Mesendoderm (in vitro differentiated cells): ENCODE data around the gene GHRH.

ENCODE experiments used
- DNase-seq: peaks from one replicate; pipeline ENCODE4 v3.0.0; 2013
- H2AK5ac ChIP-seq: 2 replicates; pipeline ENCODE4 v1.6.1; 2013; ENCODE audit warnings: low read length, inconsistent platforms
- H2BK120ac ChIP-seq: 2 replicates; pipeline ENCODE4 v1.6.1; 2013; ENCODE audit warnings: low read depth, mild to moderate bottlenecking, low read length, moderate library complexity, mixed read lengths
- H2BK15ac ChIP-seq: replicated peaks from 2 replicates; pipeline ENCODE4 v1.6.1; 2013; ENCODE audit warnings: low read depth, mild to moderate bottlenecking, moderate library complexity
- H2BK5ac ChIP-seq: 2 replicates; pipeline ENCODE4 v1.6.1; 2013; ENCODE audit warnings: low read length, inconsistent platforms
- H3K18ac ChIP-seq: 2 replicates; pipeline ENCODE4 v1.6.1; 2013; ENCODE audit warnings: mild to moderate bottlenecking, low read length, mixed read lengths
- H3K23ac ChIP-seq: one replicate; pipeline ENCODE4 v1.6.1; 2013; ENCODE audit warnings: low read length
- H3K27ac ChIP-seq: 2 replicates; pipeline ENCODE4 v1.5.1; 2013; ENCODE audit warnings: low read depth, mild to moderate bottlenecking, inconsistent platforms, low read length, moderate library complexity
- H3K27me3 ChIP-seq: 2 replicates; pipeline ENCODE4 v1.6.1; 2013; ENCODE audit warnings: low read length, control low read depth, mild to moderate bottlenecking, inconsistent platforms; ENCODE audit not compliant: insufficient read depth, poor library complexity
- H3K36me3 ChIP-seq: 2 replicates; pipeline ENCODE4 v1.6.1; 2013; ENCODE audit warnings: low read length, inconsistent platforms; ENCODE audit not compliant: control insufficient read depth, insufficient read depth
- H3K4ac ChIP-seq: one replicate; pipeline ENCODE4 v1.6.1; 2013; ENCODE audit warnings: low read depth, mild to moderate bottlenecking, low read length, moderate library complexity
- H3K4me1 ChIP-seq: 2 replicates; pipeline ENCODE4 v1.6.1; 2013; ENCODE audit warnings: low read depth, low read length, inconsistent platforms; ENCODE audit not compliant: control insufficient read depth
- H3K4me2 ChIP-seq: 2 replicates; pipeline ENCODE4 v1.6.1; 2013; ENCODE audit warnings: low read length
- H3K4me3 ChIP-seq: 2 replicates; pipeline ENCODE4 v1.5.1; 2013; ENCODE audit warnings: mild to moderate bottlenecking, low read length
- H3K56ac ChIP-seq: one replicate; pipeline ENCODE4 v1.6.1; 2013; ENCODE audit warnings: low read length
- H3K79me1 ChIP-seq: 2 replicates; pipeline ENCODE4 v1.6.1; 2013; ENCODE audit warnings: low read length, inconsistent platforms
- H3K79me2 ChIP-seq: 2 replicates; pipeline ENCODE4 v1.6.1; 2013; ENCODE audit warnings: mild to moderate bottlenecking, low read length; ENCODE audit not compliant: control insufficient read depth, insufficient read depth
- H3K9ac ChIP-seq: 2 replicates; pipeline ENCODE4 v1.6.1; 2013; ENCODE audit warnings: low read length, inconsistent platforms
- H4K5ac ChIP-seq: one replicate; pipeline ENCODE4 v1.6.1; 2013; ENCODE audit warnings: low read length
- H4K8ac ChIP-seq: one replicate; pipeline ENCODE4 v1.6.1; 2013; ENCODE audit warnings: low read depth, mild to moderate bottlenecking, control low read depth, low read length, moderate library complexity
- WGBS: extraction: QIAGEN DNeasy Blood & Tissue Kit; methylation state at CpG from one replicate; pipeline ENCODE4 v1.1.7; 2013; ENCODE audit warnings: low lambda C conversion rate, missing lambda C conversion rate; ENCODE audit not compliant: insufficient coverage; ENCODE audit errors: extremely low coverage; 5-methylcytosine and 5-hydroxymethylcytosine counted together

GHRH gene

DNA sequence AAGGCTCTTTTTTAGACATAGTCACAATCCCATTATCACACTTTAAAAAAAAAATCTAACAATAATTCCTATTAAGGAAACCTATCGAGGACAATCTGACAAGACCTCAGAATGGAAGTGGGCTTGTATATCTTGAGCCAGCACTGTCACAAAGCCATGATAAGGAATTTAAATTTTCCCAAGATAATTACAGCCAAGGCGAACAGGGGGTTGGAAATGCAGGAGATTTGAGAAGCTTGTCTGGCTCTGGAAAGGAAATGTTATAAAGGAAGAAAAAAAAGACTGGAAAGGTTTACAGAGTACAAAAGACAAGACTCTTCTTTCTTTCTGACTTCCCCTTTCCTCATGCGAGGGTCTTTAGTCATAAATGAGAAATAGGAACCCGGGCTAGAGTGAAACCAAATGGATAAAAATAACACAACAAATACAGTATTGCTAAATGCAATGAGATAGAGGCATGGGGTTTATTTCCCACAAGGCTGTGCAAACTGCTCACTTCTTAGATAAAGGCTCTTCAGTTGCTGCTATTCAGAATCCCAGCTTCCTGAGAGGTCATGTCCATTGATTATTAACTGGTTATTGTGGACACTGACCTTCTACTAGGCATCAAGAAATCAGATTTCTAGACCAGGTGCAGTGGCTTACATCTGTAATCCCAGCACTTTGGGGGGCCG lies 13.4 kb upstream of the GHRH start:
- no peak overlapping the region for H4K8ac ChIP-seq
- H3K18ac ChIP-seq = no peak overlapping the region
- H2BK15ac ChIP-seq = no peak overlapping the region
- no peaks in the 10 kb centered on the region for H3K27me3 ChIP-seq
- no peaks in the 10 kb centered on the region for H3K4me1 ChIP-seq
- no peak overlapping the region for H3K4me3 ChIP-seq
- H3K79me2 ChIP-seq = no peaks in the 10 kb centered on the region
- H3K56ac ChIP-seq = no peak overlapping the region
- H2BK120ac ChIP-seq = no peak overlapping the region
- no peak overlapping the region for H2AK5ac ChIP-seq
- no peak overlapping the region for H3K9ac ChIP-seq
- H3K23ac ChIP-seq = no peak overlapping the region
- no peak overlapping the region for H3K4ac ChIP-seq
- no peak overlapping the region for H4K5ac ChIP-seq
- no peak for DNase-seq
- no peaks in the 10 kb centered on the region for H3K36me3 ChIP-seq
- no peak overlapping the region for H3K27ac ChIP-seq
- no CpG with 5 or more reads among the region's 5 CpGs for WGBS
- H3K79me1 ChIP-seq = no peaks in the 10 kb centered on the region
- no peak overlapping the region for H3K4me2 ChIP-seq
- H2BK5ac ChIP-seq = no peak overlapping the region

DNA sequence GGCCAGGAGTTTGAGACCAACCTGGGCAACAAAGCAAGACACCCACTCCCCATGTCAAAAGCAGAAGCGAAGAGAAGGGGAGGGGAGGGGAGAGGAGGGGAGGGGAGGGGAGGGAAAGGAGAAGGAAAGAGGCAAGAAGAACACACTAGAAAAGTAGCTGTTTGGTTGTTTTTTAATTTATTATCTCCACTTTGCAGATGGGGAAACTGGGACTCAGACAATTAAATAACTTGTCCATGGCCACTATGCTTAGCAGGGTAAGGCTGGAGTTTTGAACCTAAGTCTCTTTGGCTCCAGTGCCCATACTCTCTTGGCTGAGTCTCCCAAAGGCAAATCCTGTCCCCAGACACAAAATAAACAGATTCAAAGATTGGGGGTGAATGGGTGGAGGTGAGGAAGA lies 12.4 kb upstream of the GHRH start:
- Histone ChIP-seq H3K27ac (no peak overlapping the region), H2BK5ac (no peak overlapping the region), H2BK15ac (no peak overlapping the region), H2BK120ac (no peak overlapping the region), H3K9ac (no peak overlapping the region), H4K8ac (no peak overlapping the region), H3K56ac (no peak overlapping the region), H3K4me3 (no peak overlapping the region), H2AK5ac (no peak overlapping the region), H3K36me3 (no peaks in the 10 kb centered on the region), H3K23ac (no peak overlapping the region), H3K79me1 (no peaks in the 10 kb centered on the region), H3K18ac (no peak overlapping the region), H4K5ac (no peak overlapping the region), H3K4me1 (no peaks in the 10 kb centered on the region), H3K27me3 (no peaks in the 10 kb centered on the region), H3K4me2 (no peak overlapping the region), H3K79me2 (no peaks in the 10 kb centered on the region), H3K4ac (no peak overlapping the region)
- DNase-seq = no peak
- WGBS = no CpG with 5 or more reads among the region's 1 CpG

DNA sequence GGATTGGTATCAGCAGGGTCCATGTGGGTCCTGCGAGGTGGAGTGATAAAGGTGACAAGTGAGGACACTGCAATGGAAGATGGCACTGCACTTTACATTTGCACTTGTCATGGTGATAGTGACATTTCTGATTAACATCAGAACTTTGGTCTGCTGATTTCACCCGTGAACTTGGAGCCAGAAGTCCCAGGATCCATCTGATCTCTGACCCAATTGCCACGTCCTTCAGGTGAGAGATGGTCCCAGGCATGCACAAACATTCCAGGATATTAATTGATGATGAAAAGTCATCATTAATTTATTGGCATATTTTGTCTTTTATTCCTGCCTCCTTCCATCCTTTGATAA lies 9.8 kb upstream of the GHRH start:
- H3K27ac ChIP-seq = no peak overlapping the region
- no peaks in the 10 kb centered on the region for H3K36me3 ChIP-seq
- no peak overlapping the region for H3K4me3 ChIP-seq
- no peak overlapping the region for H3K23ac ChIP-seq
- no peaks in the 10 kb centered on the region for H3K79me1 ChIP-seq
- H2AK5ac ChIP-seq = no peak overlapping the region
- H3K79me2 ChIP-seq = no peaks in the 10 kb centered on the region
- no CpG with 5 or more reads among the region's 3 CpGs for WGBS
- no peak overlapping the region for H2BK15ac ChIP-seq
- H4K5ac ChIP-seq = no peak overlapping the region
- H2BK120ac ChIP-seq = no peak overlapping the region
- no peak overlapping the region for H2BK5ac ChIP-seq
- no peak overlapping the region for H3K4ac ChIP-seq
- no peaks in the 10 kb centered on the region for H3K4me1 ChIP-seq
- H3K27me3 ChIP-seq = no peaks in the 10 kb centered on the region
- no peak overlapping the region for H3K9ac ChIP-seq
- no peak overlapping the region for H3K4me2 ChIP-seq
- H3K18ac ChIP-seq = no peak overlapping the region
- H4K8ac ChIP-seq = no peak overlapping the region
- no peak for DNase-seq
- H3K56ac ChIP-seq = no peak overlapping the region

DNA sequence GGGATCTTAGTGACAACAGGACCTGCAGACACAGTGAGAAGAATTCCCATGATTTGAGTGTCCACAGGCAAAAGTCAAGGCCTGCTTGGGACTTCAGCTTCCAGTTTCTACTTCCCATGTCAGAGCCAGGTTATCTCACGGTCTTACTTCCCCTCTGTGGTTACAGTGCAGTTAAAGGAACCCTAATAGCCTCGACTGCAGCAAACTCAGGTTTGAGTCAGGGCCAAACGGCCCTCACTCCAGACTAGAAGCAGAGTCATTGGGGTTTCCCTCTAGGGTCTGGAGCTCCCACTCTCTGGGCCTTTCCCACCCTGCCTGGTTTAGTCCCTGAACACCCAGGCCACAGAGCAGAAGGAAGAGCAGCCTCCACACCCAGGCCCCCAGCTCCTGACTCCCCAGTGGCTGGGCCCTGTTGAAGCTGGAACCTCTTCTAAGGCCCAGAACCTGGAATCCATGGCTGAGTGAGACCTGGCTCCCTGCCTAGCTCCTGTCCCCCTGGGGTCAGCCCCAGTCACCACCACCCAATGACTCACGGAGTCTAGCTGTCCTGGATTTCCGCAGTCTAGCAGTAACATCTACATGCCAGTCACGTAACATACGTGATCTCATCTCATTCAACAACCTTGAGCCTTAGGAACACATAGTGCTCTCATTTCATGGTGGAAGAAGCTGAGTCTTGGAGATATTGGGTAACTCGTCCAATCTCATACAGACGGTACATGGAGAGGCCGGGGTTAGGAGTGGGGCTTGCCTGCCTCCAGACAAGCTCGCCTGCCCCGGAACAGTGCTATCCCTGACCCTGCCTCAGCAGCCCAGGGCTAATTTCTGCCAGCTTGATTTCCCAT lies 9.2 kb upstream of the GHRH start:
- Histone ChIP-seq H3K36me3 (no peaks in the 10 kb centered on the region), H3K27ac (no peak overlapping the region), H3K27me3 (no peaks in the 10 kb centered on the region), H3K18ac (no peak overlapping the region), H3K4me2 (no peak overlapping the region), H3K79me2 (no peaks in the 10 kb centered on the region), H4K5ac (peak overlapping the region; percentile 81), H3K4me1 (no peaks in the 10 kb centered on the region), H2BK15ac (no peak overlapping the region), H3K4me3 (no peak overlapping the region), H3K23ac (no peak overlapping the region), H2AK5ac (peak overlapping the region; percentile 96), H2BK5ac (no peak overlapping the region), H3K56ac (peak overlapping the region; percentile 42), H3K79me1 (no peaks in the 10 kb centered on the region), H2BK120ac (no peak overlapping the region), H4K8ac (no peak overlapping the region), H3K4ac (no peak overlapping the region), H3K9ac (no peak overlapping the region)
- WGBS = no CpG with 5 or more reads among the region's 12 CpGs
- DNase-seq = no peak

DNA sequence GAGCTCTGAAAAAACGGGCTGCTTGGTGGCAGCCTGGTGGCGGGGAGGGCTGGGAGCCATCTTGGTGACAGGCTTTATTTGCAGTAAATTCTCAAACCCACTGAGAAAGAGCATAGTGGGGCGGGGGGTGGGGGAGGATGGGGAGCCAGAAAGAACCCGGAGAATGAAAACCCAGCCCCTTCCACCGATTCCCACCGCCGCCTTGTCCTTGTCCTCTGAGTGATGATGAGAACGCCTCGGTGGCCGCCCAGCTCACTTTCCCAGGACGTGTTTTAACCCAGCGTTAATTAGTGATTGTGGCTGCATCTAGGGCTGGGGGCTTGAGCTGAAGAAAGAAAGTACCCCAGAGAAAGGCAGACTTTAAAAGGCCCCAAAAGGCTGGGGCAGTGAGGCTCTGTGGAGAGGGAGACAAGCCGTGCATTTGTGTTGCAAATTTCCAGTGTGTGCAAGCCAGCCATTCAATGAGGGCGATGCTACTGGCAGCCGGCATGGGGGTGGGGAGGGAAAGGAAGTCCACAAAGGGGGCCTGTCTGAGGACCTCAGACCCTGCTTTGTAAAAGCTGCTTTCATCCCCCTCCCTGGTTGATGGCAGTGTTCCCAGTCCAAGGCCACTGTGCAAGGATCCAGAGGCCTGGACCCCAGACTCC lies 6.2 kb upstream of the GHRH start:
- Histone ChIP-seq H3K4me3 (no peak overlapping the region), H3K27ac (no peak overlapping the region), H2BK5ac (no peak overlapping the region), H2BK15ac (no peak overlapping the region), H3K4me2 (no peak overlapping the region), H3K56ac (no peak overlapping the region), H3K79me1 (no peaks in the 10 kb centered on the region), H2BK120ac (no peak overlapping the region), H3K9ac (no peak overlapping the region), H3K36me3 (no peaks in the 10 kb centered on the region), H4K5ac (no peak overlapping the region), H3K4me1 (no peaks in the 10 kb centered on the region), H3K23ac (no peak overlapping the region), H3K18ac (no peak overlapping the region), H4K8ac (no peak overlapping the region), H3K4ac (no peak overlapping the region), H3K27me3 (no peaks in the 10 kb centered on the region), H3K79me2 (no peaks in the 10 kb centered on the region), H2AK5ac (no peak overlapping the region)
- no CpG with 5 or more reads among the region's 15 CpGs for whole genome bisulfite sequencing
- no peak for DNase-seq
